Astrocyte (in vitro differentiated cells and primary cell): ENCODE data around the gene ARHGEF26. TPM values are rescaled to one million over a fixed set of nuclear protein-coding genes. Genes with fewer than 3 reads are reported as not detected.

Experiments used
- DNase-seq: peaks from one replicate; pipeline ENCODE4 v3.0.0-alpha.2; 2010; ENCODE audit warnings: low read depth
- FAIRE-seq: peaks from 2 replicates; lab custom pipeline; 2011; peaks lifted over from hg19 to GRCh38; lab: Jason Lieb, UNC
- H2AFZ ChIP-seq: 2 replicates; pipeline ENCODE4 v1.6.0; 2012; ENCODE audit warnings: low read depth, low read length, inconsistent platforms
- H3K27ac ChIP-seq: 2 replicates; pipeline ENCODE4 v1.5.1; 2011; ENCODE audit warnings: low read depth, low read length, inconsistent platforms
- H3K27me3 ChIP-seq: 2 replicates; pipeline ENCODE4 v1.6.0; 2011; ENCODE audit warnings: low read length, inconsistent platforms; ENCODE audit not compliant: insufficient read depth
- H3K36me3 ChIP-seq: 2 replicates; pipeline ENCODE4 v1.5.1; 2011; ENCODE audit warnings: low read length, inconsistent platforms; ENCODE audit not compliant: insufficient read depth
- H3K4me1 ChIP-seq: 2 replicates; pipeline ENCODE4 v1.5.1; 2011; ENCODE audit warnings: low read length, inconsistent platforms; ENCODE audit not compliant: insufficient read depth
- H3K4me2 ChIP-seq: 2 replicates; pipeline ENCODE4 v1.6.0; 2012; ENCODE audit warnings: low read length, inconsistent platforms
- H3K4me3 ChIP-seq: 2 replicates; pipeline ENCODE4 v1.5.1; 2011; ENCODE audit warnings: low read depth, mild to moderate bottlenecking, low read length, inconsistent platforms; ENCODE audit not compliant: insufficient read depth
- H3K79me2 ChIP-seq: 2 replicates; pipeline ENCODE4 v1.6.0; 2012; ENCODE audit warnings: mild to moderate bottlenecking, low read length, inconsistent platforms; ENCODE audit not compliant: insufficient read depth
- H3K9ac ChIP-seq: 2 replicates; pipeline ENCODE4 v1.6.0; 2012; ENCODE audit warnings: mild to moderate bottlenecking, low read length, inconsistent platforms
- H3K9me3 ChIP-seq: 2 replicates; pipeline ENCODE4 v1.5.1; 2012; ENCODE audit warnings: low read depth, mild to moderate bottlenecking, low read length, inconsistent platforms; ENCODE audit not compliant: insufficient read depth
- H4K20me1 ChIP-seq: 2 replicates; pipeline ENCODE4 v1.6.0; 2012; ENCODE audit warnings: low read length, inconsistent platforms; ENCODE audit not compliant: insufficient read depth
- H3K27ac Mint-ChIP-seq: one replicate; pipeline ENCODE4 v1.8.0; 2021; ENCODE audit warnings: mild to moderate bottlenecking, mixed read lengths; ENCODE audit not compliant: unreplicated experiment
- H3K27me3 Mint-ChIP-seq: one replicate; pipeline ENCODE4 v1.8.0; 2021; ENCODE audit warnings: low read depth, mixed read lengths; ENCODE audit not compliant: unreplicated experiment
- H3K36me3 Mint-ChIP-seq: one replicate; pipeline ENCODE4 v1.8.0; 2021; ENCODE audit warnings: low read depth, mixed read lengths; ENCODE audit not compliant: unreplicated experiment
- H3K4me1 Mint-ChIP-seq: one replicate; pipeline ENCODE4 v1.8.0; 2021; ENCODE audit warnings: low read depth, mixed read lengths; ENCODE audit not compliant: unreplicated experiment
- H3K4me3 Mint-ChIP-seq: one replicate; pipeline ENCODE4 v1.8.0; 2021; ENCODE audit warnings: mild to moderate bottlenecking, moderate library complexity, mixed read lengths; ENCODE audit not compliant: unreplicated experiment
- H3K9me3 Mint-ChIP-seq: one replicate; pipeline ENCODE4 v1.8.0; 2021; ENCODE audit warnings: mild to moderate bottlenecking, mixed read lengths; ENCODE audit not compliant: unreplicated experiment
- EZH2 ChIP-seq: IDR thresholded peaks from 2 replicates; pipeline ENCODE4 v1.6.1; 2012; ENCODE audit warnings: mild to moderate bottlenecking, low read length, inconsistent platforms; ENCODE audit not compliant: insufficient read depth
- total RNA-seq: library from RNA; stranded (reverse); gene quantifications from 2 replicates; pipeline ENCODE4 v1.2.1, GENCODE V29; 2021
- TF ChIP-seq, protein P1 (sequence below): IDR thresholded peaks from 2 replicates; pipeline ENCODE4 v1.5.1; 2011; ENCODE audit warnings: low read depth, mild to moderate bottlenecking, inconsistent platforms, low read length, moderate library complexity; ENCODE audit not compliant: insufficient read depth

ARHGEF26 gene
- total RNA-seq, 1 donor from 2014 or later: 1.7 TPM

DNA sequence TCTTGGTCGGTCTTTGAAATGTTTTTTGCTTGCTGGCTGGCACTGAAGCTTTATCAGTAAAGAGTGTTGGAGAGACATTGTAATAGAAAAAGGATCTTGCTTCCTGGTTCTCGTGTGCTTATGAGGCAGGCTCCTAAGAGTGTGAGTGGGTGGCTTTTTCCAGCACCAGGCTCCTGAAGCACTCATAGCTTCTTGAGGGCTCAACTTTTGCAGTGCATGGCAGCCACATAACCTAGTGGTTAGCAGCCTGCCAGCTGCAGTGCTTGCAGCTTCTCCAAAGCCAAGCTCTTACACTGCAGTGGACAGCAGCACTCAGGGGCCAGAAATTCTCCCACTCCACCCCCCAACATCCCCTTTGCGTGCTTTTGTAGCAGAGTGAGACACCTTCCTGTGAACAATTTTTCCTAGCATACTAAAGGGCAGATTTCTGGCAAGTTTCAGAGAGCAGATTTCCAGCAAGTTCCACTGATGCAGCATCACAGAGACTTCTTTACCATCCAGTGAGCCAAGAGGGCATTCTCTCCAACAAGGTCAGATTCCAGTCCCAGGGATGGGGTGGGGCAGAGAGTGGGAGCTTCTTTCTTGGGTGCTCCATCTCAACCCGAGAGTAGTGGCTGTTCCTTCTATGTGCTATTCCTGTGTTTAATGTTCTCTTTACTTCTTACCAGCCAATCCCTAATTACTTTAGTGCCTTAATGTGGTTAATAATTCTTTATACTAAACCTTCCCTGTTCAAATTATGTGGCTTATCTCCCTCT, 15.8 kb upstream of the ARHGEF26 start:
- Mint-ChIP-seq H3K27me3 (peaks cover 5% of the 10 kb centered on the region), H3K36me3 (no peaks in the 10 kb centered on the region), H3K4me3 (no peak overlapping the region), H3K4me1 (peaks cover 9% of the 10 kb centered on the region), H3K27ac (no peak overlapping the region), H3K9me3 (no peaks in the 10 kb centered on the region)
- TF ChIP-seq, protein P1, sequence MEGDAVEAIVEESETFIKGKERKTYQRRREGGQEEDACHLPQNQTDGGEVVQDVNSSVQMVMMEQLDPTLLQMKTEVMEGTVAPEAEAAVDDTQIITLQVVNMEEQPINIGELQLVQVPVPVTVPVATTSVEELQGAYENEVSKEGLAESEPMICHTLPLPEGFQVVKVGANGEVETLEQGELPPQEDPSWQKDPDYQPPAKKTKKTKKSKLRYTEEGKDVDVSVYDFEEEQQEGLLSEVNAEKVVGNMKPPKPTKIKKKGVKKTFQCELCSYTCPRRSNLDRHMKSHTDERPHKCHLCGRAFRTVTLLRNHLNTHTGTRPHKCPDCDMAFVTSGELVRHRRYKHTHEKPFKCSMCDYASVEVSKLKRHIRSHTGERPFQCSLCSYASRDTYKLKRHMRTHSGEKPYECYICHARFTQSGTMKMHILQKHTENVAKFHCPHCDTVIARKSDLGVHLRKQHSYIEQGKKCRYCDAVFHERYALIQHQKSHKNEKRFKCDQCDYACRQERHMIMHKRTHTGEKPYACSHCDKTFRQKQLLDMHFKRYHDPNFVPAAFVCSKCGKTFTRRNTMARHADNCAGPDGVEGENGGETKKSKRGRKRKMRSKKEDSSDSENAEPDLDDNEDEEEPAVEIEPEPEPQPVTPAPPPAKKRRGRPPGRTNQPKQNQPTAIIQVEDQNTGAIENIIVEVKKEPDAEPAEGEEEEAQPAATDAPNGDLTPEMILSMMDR: no peak
- no peak for TF ChIP-seq EZH2
- Histone ChIP-seq H3K36me3 (no peaks in the 10 kb centered on the region), H2AFZ (peak overlapping the region; percentile 5), H3K9ac (no peak overlapping the region), H3K27me3 (no peaks in the 10 kb centered on the region), H3K4me3 (no peak overlapping the region), H3K27ac (no peak overlapping the region), H4K20me1 (no peaks in the 10 kb centered on the region), H3K4me2 (no peak overlapping the region), H3K9me3 (no peaks in the 10 kb centered on the region), H3K4me1 (no peaks in the 10 kb centered on the region), H3K79me2 (no peaks in the 10 kb centered on the region)
- FAIRE-seq: no peak
- DNase-seq: peak; percentile 29

DNA sequence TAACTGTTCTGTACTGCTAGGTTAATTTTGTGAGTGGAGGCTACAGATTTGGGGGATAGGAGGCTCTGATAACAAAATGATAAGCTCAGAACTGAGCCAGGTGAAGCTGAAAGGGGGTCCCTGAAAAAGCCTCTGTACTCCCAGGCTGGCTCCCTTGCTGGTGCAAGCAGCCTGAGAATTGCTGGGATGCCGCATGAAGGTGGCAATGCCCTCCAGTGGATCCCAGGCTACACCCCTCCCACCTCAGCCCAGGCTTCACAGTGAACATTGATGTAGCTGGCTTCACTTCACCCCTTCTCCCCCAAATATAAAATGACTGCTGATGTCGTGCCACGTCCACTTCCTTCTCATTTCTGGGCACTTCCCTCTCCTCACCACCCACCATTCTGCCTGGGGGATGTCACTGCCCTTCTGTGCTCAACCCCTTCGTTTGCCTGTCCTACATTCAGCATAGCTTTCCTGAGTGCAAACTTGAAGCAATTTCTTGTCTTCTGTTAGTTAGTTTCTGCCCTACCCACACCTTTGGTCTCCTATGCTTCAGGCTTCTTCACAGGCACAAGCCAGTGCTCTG, 9.7 kb upstream of the ARHGEF26 start:
- Histone ChIP-seq H3K9me3 (no peaks in the 10 kb centered on the region), H3K4me1 (no peaks in the 10 kb centered on the region), H3K4me3 (no peak overlapping the region), H2AFZ (no peak overlapping the region), H3K27me3 (peaks cover 5% of the 10 kb centered on the region), H3K9ac (no peak overlapping the region), H3K36me3 (no peaks in the 10 kb centered on the region), H3K79me2 (no peaks in the 10 kb centered on the region), H4K20me1 (no peaks in the 10 kb centered on the region), H3K4me2 (no peak overlapping the region), H3K27ac (no peak overlapping the region)
- TF ChIP-seq EZH2: no peak
- TF ChIP-seq, protein P1: no peak
- no peaks in the 10 kb centered on the region for H3K36me3 Mint-ChIP-seq
- H3K27me3 Mint-ChIP-seq: peaks cover 3% of the 10 kb centered on the region
- FAIRE-seq (no peak), DNase-seq (no peak)
- H3K4me1 Mint-ChIP-seq: no peaks in the 10 kb centered on the region
- H3K27ac Mint-ChIP-seq: no peak overlapping the region
- H3K9me3 Mint-ChIP-seq: no peaks in the 10 kb centered on the region
- no peak overlapping the region for H3K4me3 Mint-ChIP-seq
